Caco-2 (cell line): ENCODE data around the gene ATXN1. TPM values are rescaled to one million over a fixed set of nuclear protein-coding genes. Genes with fewer than 3 reads are reported as not detected.

Experiments
- BruUV-seq: library from RNA; stranded (reverse); fragments of 400-500 nt; replicated peaks from 2 replicates; lab custom pipeline; 2021; lab: Mats Ljungman, UMichigan
- CTCF ChIA-PET: fragments of 300-600 bp; sonication (Branson Sonifier 250); formaldehyde crosslinking; loops from one replicate; lab custom pipeline; 2022; ENCODE audit warnings: antibody characterized with exemption; lab: Charles Lee
- POLR2A ChIA-PET: fragments of 300-600 bp; sonication (Branson Sonifier 250); formaldehyde crosslinking; loops from one replicate; lab custom pipeline; 2022; ENCODE audit warnings: antibody characterized with exemption; lab: Charles Lee
- DNase-seq, 2 experiments: peaks; one replicate each; pipeline versions ENCODE4 v3.0.0 to v3.0.0-alpha.2; 2020 to 2022
- H3K27me3 ChIP-seq: replicated peaks from 2 replicates; pipeline ENCODE4 v1.6.0; 2011; ENCODE audit warnings: low read length; ENCODE audit not compliant: control insufficient read depth, insufficient read depth
- H3K36me3 ChIP-seq: 2 replicates; pipeline ENCODE4 v1.5.1; 2011; ENCODE audit warnings: low read length; ENCODE audit not compliant: control insufficient read depth, insufficient read depth
- H3K4me1 ChIP-seq: fragments of 250-450 bp; sonication (Bioruptor Pico); 2 replicates; pipeline ENCODE4 v1.5.1; 2020; ENCODE audit warnings: mild to moderate bottlenecking
- H3K4me3 ChIP-seq: 2 replicates; pipeline ENCODE4 v1.5.1; 2011; ENCODE audit warnings: low read depth, mild to moderate bottlenecking, control low read depth, low read length
- H3K9me3 ChIP-seq: fragments of 250-450 bp; sonication (Bioruptor Pico); 2 replicates; pipeline ENCODE4 v1.5.1; 2020; ENCODE audit warnings: mild to moderate bottlenecking, moderate library complexity
- H3K27ac Mint-ChIP-seq: one replicate; pipeline ENCODE4 v1.8.0; 2022; ENCODE audit warnings: mixed read lengths; ENCODE audit not compliant: unreplicated experiment
- H3K27me3 Mint-ChIP-seq: one replicate; pipeline ENCODE4 v1.8.0; 2022; ENCODE audit warnings: mixed read lengths; ENCODE audit not compliant: insufficient read depth, unreplicated experiment
- H3K36me3 Mint-ChIP-seq: one replicate; pipeline ENCODE4 v1.8.0; 2022; ENCODE audit warnings: mild to moderate bottlenecking, mixed read lengths; ENCODE audit not compliant: insufficient read depth, unreplicated experiment
- H3K4me1 Mint-ChIP-seq: one replicate; pipeline ENCODE4 v1.8.0; 2022; ENCODE audit warnings: low read depth, mixed read lengths; ENCODE audit not compliant: unreplicated experiment
- H3K4me3 Mint-ChIP-seq: one replicate; pipeline ENCODE4 v1.8.0; 2022; ENCODE audit warnings: mild to moderate bottlenecking, moderate library complexity, mixed read lengths; ENCODE audit not compliant: unreplicated experiment
- H3K9me3 Mint-ChIP-seq: one replicate; pipeline ENCODE4 v1.8.0; 2022; ENCODE audit warnings: mixed read lengths; ENCODE audit not compliant: unreplicated experiment
- CTCF ChIP-seq, 2 experiments: fragments of 200-600 bp in 1 of 2; IDR thresholded peaks; 1 replicate in 1 of 2; 2 replicates in 1 of 2; pipeline versions ENCODE4 v1.5.1 to v1.8.0; 2011 to 2022; ENCODE audit warnings: antibody characterized with exemption in 1 of 2, control low read depth in 1 of 2, inconsistent platforms in 1 of 2, low read depth in 1 of 2, low read length in 1 of 2, mild to moderate bottlenecking in 1 of 2, moderate library complexity in 1 of 2; ENCODE audit not compliant: insufficient read depth in 1 of 2, severe bottlenecking in 1 of 2, unreplicated experiment in 1 of 2
- intact Hi-C: fragments of 100-400 bp; cut with micrococcal nuclease; formaldehyde crosslinking; loops from one replicate; pipeline ENCODE4 v1.10.0; 2022; ENCODE audit not compliant: unreplicated experiment
- total RNA-seq: library from RNA; stranded (reverse); gene quantifications from 2 replicates; pipeline ENCODE4 v1.2.3, GENCODE V29; 2022

Gene ATXN1
- total RNA-seq, 1 experiment from 2014 or later = 14.2 TPM

DNA sequence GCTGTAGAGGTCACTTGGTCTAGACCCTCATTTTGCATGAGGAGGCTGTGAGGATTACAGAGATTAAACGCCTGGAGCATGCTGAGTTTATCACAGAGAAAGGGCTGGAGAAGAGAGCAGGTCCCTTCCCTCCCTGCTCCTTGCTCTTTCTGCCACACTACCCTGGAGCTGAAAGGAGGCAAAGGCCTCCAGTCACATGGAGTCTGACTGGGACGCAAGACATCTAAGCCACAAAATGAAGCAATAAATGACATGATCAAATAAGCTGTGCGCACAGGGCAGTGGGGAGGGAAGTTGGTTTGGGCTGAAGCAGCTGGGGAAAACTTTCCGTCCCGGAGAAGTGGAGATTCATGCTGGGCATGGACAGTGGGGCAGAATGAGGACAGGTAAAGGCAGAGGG lies 33.3 kb downstream of the ATXN1 start:
- H3K9me3 Mint-ChIP-seq = no peaks in the 10 kb centered on the region
- CTCF ChIA-PET = no interaction called here
- no peaks in the 10 kb centered on the region for H3K36me3 ChIP-seq
- H3K36me3 Mint-ChIP-seq = no peaks in the 10 kb centered on the region
- H3K4me3 ChIP-seq = no peak overlapping the region
- no peaks in the 10 kb centered on the region for H3K27me3 Mint-ChIP-seq
- intact Hi-C loops = no loop called here
- no peak for DNase-seq
- no peak overlapping the region for H3K27ac Mint-ChIP-seq
- H3K4me1 ChIP-seq = peaks cover 41% of the 10 kb centered on the region
- no peaks in the 10 kb centered on the region for H3K9me3 ChIP-seq
- no peak overlapping the region for H3K4me3 Mint-ChIP-seq
- POLR2A ChIA-PET = no interaction called here
- BruUV-seq = no TSS peak
- TF ChIP-seq CTCF (IDR thresholded peaks at IDR 0.05; ENCODE audit: insufficient read depth in 1 of 2, low read depth in 1 of 2, low read length in 1 of 2, severe bottlenecking in 1 of 2, unreplicated experiment in 1 of 2) = no peak
- H3K27me3 ChIP-seq = no peaks in the 10 kb centered on the region
- H3K4me1 Mint-ChIP-seq = peaks cover 37% of the 10 kb centered on the region

DNA sequence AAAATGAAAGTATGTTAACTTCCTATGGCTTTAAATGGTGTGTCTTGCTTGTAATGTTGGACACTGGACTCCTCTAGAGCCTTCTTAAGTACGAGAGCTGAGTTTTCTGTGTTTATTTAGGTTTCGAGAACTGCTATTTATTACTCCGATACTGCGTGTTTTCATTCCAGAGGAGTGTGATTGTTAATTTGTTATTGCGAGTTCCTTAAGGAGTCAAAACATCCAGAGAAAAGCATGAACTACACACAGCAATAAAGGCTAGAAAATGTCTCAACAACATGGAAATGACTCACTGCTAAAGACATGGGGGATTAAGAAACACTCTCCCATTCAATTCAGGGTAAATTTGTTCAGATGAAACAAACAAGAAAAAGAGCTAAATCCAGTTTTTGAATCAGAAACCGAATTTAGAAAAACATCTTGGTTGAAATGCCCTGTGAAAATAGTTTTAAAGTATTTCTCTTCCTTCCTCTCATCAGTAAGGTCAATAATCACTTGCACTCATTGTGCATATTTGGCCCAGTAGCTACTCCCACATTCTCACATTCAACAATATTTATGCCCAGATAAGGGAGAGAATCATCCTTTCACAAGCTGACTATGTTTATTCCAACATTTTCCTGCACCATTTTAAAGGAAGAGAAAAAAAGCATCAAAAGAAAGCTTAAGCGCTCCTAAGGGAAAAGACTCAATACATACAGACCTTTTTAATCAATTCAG lies 36.0 kb downstream of the ATXN1 start:
- H3K36me3 Mint-ChIP-seq = no peaks in the 10 kb centered on the region
- no TSS peak for BruUV-seq
- ChIA-PET CTCF (interaction anchor here (0.7 kb wide), 1 partner anchor 46 kb away, joined by 3 read pairs; no protein-coding TSS in a partner anchor), POLR2A (no interaction called here)
- Histone ChIP-seq H3K4me3 (no peak overlapping the region), H3K4me1 (peaks cover 30% of the 10 kb centered on the region), H3K27me3 (no peaks in the 10 kb centered on the region), H3K9me3 (no peaks in the 10 kb centered on the region), H3K36me3 (no peaks in the 10 kb centered on the region)
- intact Hi-C loops = no loop called here
- H3K4me1 Mint-ChIP-seq = peaks cover 22% of the 10 kb centered on the region
- H3K4me3 Mint-ChIP-seq = no peak overlapping the region
- no peak for TF ChIP-seq CTCF (IDR thresholded peaks at IDR 0.05; ENCODE audit: insufficient read depth in 1 of 2, low read depth in 1 of 2, low read length in 1 of 2, severe bottlenecking in 1 of 2, unreplicated experiment in 1 of 2)
- no peak for DNase-seq
- H3K27ac Mint-ChIP-seq = no peak overlapping the region
- H3K27me3 Mint-ChIP-seq = no peaks in the 10 kb centered on the region
- H3K9me3 Mint-ChIP-seq = no peaks in the 10 kb centered on the region

DNA sequence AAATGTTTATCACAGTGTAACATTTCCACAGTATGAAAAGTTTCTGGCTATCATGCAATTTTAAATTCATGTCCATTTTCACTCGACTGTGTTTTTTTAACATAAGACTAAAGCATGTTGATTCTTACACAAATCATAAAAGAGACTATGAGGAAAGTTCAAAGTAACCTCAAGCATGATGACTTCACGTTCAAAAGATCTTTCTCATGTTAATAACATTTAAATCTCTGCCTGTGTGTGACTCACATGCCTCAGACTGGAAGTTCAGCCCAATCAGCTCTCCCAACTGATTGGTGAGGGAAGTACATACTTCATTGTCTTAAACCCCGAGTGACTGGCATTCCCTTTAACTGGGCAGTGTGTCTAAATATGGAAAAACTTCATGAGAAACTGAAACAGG lies 37.4 kb downstream of the ATXN1 start:
- intact Hi-C loops = no loop called here

More for the DNA sequence above, 37.4 kb downstream of the ATXN1 start:
- no peaks in the 10 kb centered on the region for H3K9me3 ChIP-seq
- BruUV-seq = no TSS peak
- H3K27me3 ChIP-seq = no peaks in the 10 kb centered on the region
- Mint-ChIP-seq H3K27me3 (no peaks in the 10 kb centered on the region), H3K9me3 (no peaks in the 10 kb centered on the region), H3K4me1 (peaks cover 16% of the 10 kb centered on the region), H3K36me3 (no peaks in the 10 kb centered on the region), H3K4me3 (no peak overlapping the region), H3K27ac (no peak overlapping the region)
- H3K4me3 ChIP-seq = no peak overlapping the region
- ChIA-PET CTCF (interaction anchor here (1.5 kb wide), 1 partner anchor 47 kb away, joined by 3 read pairs; no protein-coding TSS in a partner anchor), POLR2A (interaction anchor here (0.5 kb wide), 1 partner anchor 37 kb away, joined by 3 read pairs; the partner anchor contains the start of gene ATXN1)
- DNase-seq = no peak
- peaks cover 18% of the 10 kb centered on the region for H3K4me1 ChIP-seq
- H3K36me3 ChIP-seq = no peaks in the 10 kb centered on the region
- TF ChIP-seq CTCF (IDR thresholded peaks at IDR 0.05; ENCODE audit: insufficient read depth in 1 of 2, low read depth in 1 of 2, low read length in 1 of 2, severe bottlenecking in 1 of 2, unreplicated experiment in 1 of 2) = no peak
